ENCODE results near the gene ALG1. TPM values are rescaled to one million over a fixed set of nuclear protein-coding genes. Genes with fewer than 3 reads are reported as not detected.
"Not testable (repeated sequence)": the region's sequence is repeated elsewhere in the genome, so short reads cannot be mapped to it uniquely, and the experiment has no call there.

ALG1 gene
- total and polyA plus RNA-seq, 2 of the 13 experiments (the other 11 are each of a cell fraction or from before 2014, with no cell fraction given): 43.3 to 75.6 TPM

GRCh38 chr16:5078626-5079025 is 7.0 kb downstream of the ALG1 start:
- WGBS (ENCODE audit: low lambda C conversion rate): 97% methylated on average over 17 of the region's 17 CpGs
- ChIA-PET POLR2A (no interaction called here), CTCF (ENCODE audit: low intra/inter-chr PET ratio, low total read pairs) (no interaction called here)
- FAIRE-seq (no peak), ATAC-seq (no peak), DNase-seq (ENCODE audit: low spot score) (no peak)
- no peaks in the 10 kb centered on the region for H3K9me3 ChIP-seq (ENCODE audit: low read length)
- no peak overlapping the region for H2AFZ ChIP-seq (ENCODE audit: low read length)
- intact Hi-C loops (cut with micrococcal nuclease; ENCODE audit: unreplicated experiment): no loop called here
- H3K27me3 ChIP-seq (ENCODE audit: control insufficient read depth in 1 of 2, insufficient read depth in 2 of 2, low read length in 2 of 2): no peaks in the 10 kb centered on the region
- no peak for TF ChIP-seq FIP1L1 (IDR thresholded peaks at IDR 0.05; ENCODE audit: borderline replicate concordance, insufficient read depth, low read depth, low read length)
- TF ChIP-seq RBFOX2 (IDR thresholded peaks at IDR 0.05; ENCODE audit: low read depth, low read length): peak; percentile 54
- no peak for TF ChIP-seq RARG (CRISPR knock-in tag; IDR thresholded peaks at IDR 0.05; ENCODE audit: low read depth)
- TF ChIP-seq U2AF1 (optimal IDR thresholded peaks at IDR 0.05; ENCODE audit: low read depth, low read length): no peak
- H3K79me2 ChIP-seq (ENCODE audit: insufficient read depth, low read length): peaks cover 7% of the 10 kb centered on the region
- in situ Hi-C loops (cut with HindIII; ENCODE audit: extremely low pct_ligation_motif_present, low pct_unique_long_range_greater_than_20kb): no loop called here
- no peak overlapping the region for H3K27ac ChIP-seq (ENCODE audit: extremely low read length, insufficient read depth, low read length)
- H3K4me3 ChIP-seq (replicated peaks in 1 of 3; ENCODE audit: insufficient read depth in 1 of 3, low read depth in 2 of 3, low read length in 3 of 3): no peak overlapping the region
- H3K36me3 ChIP-seq (replicated peaks in 1 of 2; ENCODE audit: control insufficient read depth in 1 of 2, insufficient read depth in 2 of 2, low read length in 2 of 2): peaks cover 37 to 71% of the 10 kb centered on the region in 2 experiments
- no TSS peak for BruUV-seq (replicated peaks)
- no peak overlapping the region for H3K9ac ChIP-seq (ENCODE audit: insufficient read depth, low read depth, low read length)
- H3K4me1 ChIP-seq (ENCODE audit: insufficient read depth, low read length): peaks cover 1% of the 10 kb centered on the region
- no peaks in the 10 kb centered on the region for H4K20me1 ChIP-seq (ENCODE audit: insufficient read depth, low read length)
- H3K4me2 ChIP-seq (ENCODE audit: low read depth, low read length): no peak overlapping the region

- POLR2A ChIA-PET; H3K4me2 ChIP-seq (ENCODE audit: low read depth, low read length); H3K4me3 ChIP-seq (replicated peaks in 1 of 3; ENCODE audit: insufficient read depth in 1 of 3, low read depth in 2 of 3, low read length in 3 of 3); BruUV-seq (replicated peaks); intact Hi-C loops (cut with micrococcal nuclease; ENCODE audit: unreplicated experiment); H3K9me3 ChIP-seq (ENCODE audit: low read length); H3K79me2 ChIP-seq (ENCODE audit: insufficient read depth, low read length); H3K9ac ChIP-seq (ENCODE audit: insufficient read depth, low read depth, low read length); in situ Hi-C loops (cut with HindIII; ENCODE audit: extremely low pct_ligation_motif_present, low pct_unique_long_range_greater_than_20kb); H3K27me3 ChIP-seq (ENCODE audit: control insufficient read depth in 1 of 2, insufficient read depth in 2 of 2, low read length in 2 of 2); H3K27ac ChIP-seq (ENCODE audit: extremely low read length, insufficient read depth, low read length); DNase-seq (ENCODE audit: low spot score); CTCF ChIA-PET (ENCODE audit: low intra/inter-chr PET ratio, low total read pairs); H3K4me1 ChIP-seq (ENCODE audit: insufficient read depth, low read length); H4K20me1 ChIP-seq (ENCODE audit: insufficient read depth, low read length); H2AFZ ChIP-seq (ENCODE audit: low read length); FAIRE-seq; ATAC-seq: not testable (repeated sequence)
- peak; percentile 43; the same call in 1 of the 2 replicates for TF ChIP-seq RBFOX2 (IDR thresholded peaks at IDR 0.05; ENCODE audit: low read depth, low read length)
- peaks cover 36 to 61% of the 10 kb centered on the region in 2 experiments for H3K36me3 ChIP-seq (replicated peaks in 1 of 2; ENCODE audit: control insufficient read depth in 1 of 2, insufficient read depth in 2 of 2, low read length in 2 of 2)
- 95% methylated on average over 12 of the region's 12 CpGs for WGBS (ENCODE audit: low lambda C conversion rate)
Measured at GRCh38 chr16:5080461-5080860, 8.8 kb downstream of the ALG1 start.
